Tibial artery (tissue), 4 donors: ENCODE results near the gene ARID4A.
"Not testable (repeated sequence)": the region's sequence is repeated elsewhere in the genome, so short reads cannot be mapped to it uniquely, and the experiment has no call there.

Experiments
- DNase-seq, 2 donors: peaks; one replicate each; pipeline ENCODE4 v3.0.0-alpha.2; 2019
- H3K27ac ChIP-seq, 2 donors: fragments of 200-600 bp; sonication (generic) in 1 of 2; 1 replicate in 1 of 2; 2 replicates in 1 of 2; pipeline ENCODE4 v1.5.1; 2018 to 2019; ENCODE audit warnings: mild to moderate bottlenecking in 1 of 2
- H3K27me3 ChIP-seq, 2 donors: fragments of 200-600 bp; sonication (generic) in 1 of 2; one replicate each; pipeline versions ENCODE4 v1.5.1 to v1.6.0; 2016 to 2019
- H3K36me3 ChIP-seq, 3 donors: fragments of 200-600 bp; sonication (generic) in 2 of 3; one replicate each; pipeline ENCODE4 v1.5.1; 2016 to 2019; ENCODE audit warnings: mild to moderate bottlenecking in 2 of 3
- H3K4me1 ChIP-seq, 4 donors: fragments of 200-600 bp; sonication (generic) in 2 of 4; 1 replicate in 3 of 4; 2 replicates in 1 of 4; pipeline ENCODE4 v1.5.1; 2016 to 2019
- H3K4me3 ChIP-seq, 2 donors: fragments of 200-600 bp; sonication (generic) in 1 of 2; 1 replicate in 1 of 2; 2 replicates in 1 of 2; pipeline ENCODE4 v1.5.1; 2018 to 2019; ENCODE audit warnings: mild to moderate bottlenecking in 2 of 2
- H3K9me3 ChIP-seq, 3 donors: fragments of 200-600 bp; sonication (generic) in 1 of 3; one replicate each; pipeline ENCODE4 v1.5.1; 2016 to 2019
- intact Hi-C: fragments of 100-400 bp; cut with DNase I; formaldehyde crosslinking; loops from one replicate; pipeline ENCODE4 v1.15.0; 2023; ENCODE audit warnings: low total_unique reads
- TF ChIP-seq, protein P1 (sequence below), 2 experiments: fragments of 200-600 bp in 1 of 2; fragments of 450-650 bp in 1 of 2; IDR thresholded peaks; one replicate each; pipeline ENCODE4 v1.5.1; 2017 to 2019; ENCODE audit warnings: antibody characterized with exemption in 2 of 2, mild to moderate bottlenecking in 1 of 2, moderate library complexity in 1 of 2

ARID4A gene, protein sequence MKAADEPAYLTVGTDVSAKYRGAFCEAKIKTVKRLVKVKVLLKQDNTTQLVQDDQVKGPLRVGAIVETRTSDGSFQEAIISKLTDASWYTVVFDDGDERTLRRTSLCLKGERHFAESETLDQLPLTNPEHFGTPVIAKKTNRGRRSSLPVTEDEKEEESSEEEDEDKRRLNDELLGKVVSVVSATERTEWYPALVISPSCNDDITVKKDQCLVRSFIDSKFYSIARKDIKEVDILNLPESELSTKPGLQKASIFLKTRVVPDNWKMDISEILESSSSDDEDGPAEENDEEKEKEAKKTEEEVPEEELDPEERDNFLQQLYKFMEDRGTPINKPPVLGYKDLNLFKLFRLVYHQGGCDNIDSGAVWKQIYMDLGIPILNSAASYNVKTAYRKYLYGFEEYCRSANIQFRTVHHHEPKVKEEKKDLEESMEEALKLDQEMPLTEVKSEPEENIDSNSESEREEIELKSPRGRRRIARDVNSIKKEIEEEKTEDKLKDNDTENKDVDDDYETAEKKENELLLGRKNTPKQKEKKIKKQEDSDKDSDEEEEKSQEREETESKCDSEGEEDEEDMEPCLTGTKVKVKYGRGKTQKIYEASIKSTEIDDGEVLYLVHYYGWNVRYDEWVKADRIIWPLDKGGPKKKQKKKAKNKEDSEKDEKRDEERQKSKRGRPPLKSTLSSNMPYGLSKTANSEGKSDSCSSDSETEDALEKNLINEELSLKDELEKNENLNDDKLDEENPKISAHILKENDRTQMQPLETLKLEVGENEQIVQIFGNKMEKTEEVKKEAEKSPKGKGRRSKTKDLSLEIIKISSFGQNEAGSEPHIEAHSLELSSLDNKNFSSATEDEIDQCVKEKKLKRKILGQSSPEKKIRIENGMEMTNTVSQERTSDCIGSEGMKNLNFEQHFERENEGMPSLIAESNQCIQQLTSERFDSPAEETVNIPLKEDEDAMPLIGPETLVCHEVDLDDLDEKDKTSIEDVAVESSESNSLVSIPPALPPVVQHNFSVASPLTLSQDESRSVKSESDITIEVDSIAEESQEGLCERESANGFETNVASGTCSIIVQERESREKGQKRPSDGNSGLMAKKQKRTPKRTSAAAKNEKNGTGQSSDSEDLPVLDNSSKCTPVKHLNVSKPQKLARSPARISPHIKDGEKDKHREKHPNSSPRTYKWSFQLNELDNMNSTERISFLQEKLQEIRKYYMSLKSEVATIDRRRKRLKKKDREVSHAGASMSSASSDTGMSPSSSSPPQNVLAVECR

DNA sequence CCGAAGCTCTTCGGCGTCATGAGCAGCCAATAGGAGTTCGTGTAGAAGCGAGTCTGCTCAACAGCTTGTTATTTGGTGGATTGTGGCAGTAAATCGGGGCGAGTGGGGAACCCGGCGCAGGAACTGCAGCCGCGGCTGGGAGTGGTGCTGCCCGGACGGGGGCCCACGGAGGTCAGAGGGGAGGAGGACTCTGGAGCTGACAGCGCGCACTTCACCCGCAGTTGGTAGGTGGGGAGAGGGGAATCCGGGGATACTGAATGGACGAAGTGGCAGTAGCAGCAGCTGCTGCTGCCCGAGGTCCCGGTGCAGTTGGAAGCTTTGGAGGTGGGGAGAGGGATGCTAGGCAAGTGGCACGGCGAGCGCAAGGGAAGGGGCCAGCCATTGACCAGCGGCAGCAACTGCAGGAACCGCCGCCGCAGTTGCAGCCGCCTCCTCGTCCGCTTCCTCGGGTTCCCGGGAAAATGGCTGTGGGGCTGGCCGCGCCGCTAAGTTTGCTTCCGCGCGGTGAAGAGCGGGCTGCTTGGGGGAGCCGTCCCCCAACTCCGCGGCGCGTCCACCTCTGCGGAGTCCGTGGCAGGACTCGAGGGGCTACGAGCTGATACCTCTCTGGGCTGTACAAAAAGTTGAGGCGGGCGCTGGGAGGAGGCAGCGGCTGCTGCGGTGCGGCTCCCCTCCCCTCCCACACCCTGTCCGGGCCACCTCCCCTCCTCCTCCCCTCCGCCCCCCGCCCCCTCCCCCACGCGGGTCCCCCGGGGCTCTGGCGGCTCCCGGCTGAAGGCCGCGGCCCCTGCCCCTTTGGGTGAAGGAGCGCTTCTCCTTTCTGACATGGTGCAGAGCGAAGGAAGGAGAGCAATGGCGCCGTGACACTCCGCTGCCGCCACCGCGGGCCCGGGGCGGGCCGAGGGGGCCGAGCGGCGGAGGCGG is at the start of gene ARID4A:
Gene ARID4A (plus strand): TSS at position 79 of the 924 bp plus-strand sequence. CDS start 1,300 bp downstream, outside the sequence.
- peak; percentile 94 to 97 for DNase-seq
- H3K9me3 ChIP-seq = no peaks in the 10 kb centered on the region
- peaks cover 0 to 48% (median 19%) of the 10 kb centered on the region in 4 donors for H3K4me1 ChIP-seq

DNA sequence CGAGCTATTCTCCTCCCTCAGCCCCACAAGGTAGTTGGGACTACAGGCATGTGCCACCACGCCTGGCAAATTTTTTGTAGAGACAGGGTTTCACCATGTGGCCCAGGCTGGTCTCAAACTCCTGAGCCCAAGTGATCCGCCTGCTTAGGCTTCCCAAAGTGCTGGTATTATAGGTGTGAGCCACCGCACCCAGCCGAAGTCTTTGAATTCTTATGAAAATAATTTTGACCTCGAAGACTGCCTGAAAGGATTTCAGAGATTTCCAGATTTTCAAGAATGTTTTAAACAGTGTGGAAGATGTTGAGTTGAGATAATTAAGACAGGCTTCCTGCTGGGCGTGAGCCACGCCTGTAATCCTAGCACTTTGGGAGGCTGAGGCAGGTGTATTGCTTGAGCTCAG is 48.7 kb upstream of the ARID4A start:
- Histone ChIP-seq H3K4me3 (no peak overlapping the region), H3K4me1 (peaks cover 0 to 27% (median 13%) of the 10 kb centered on the region in 4 donors), H3K27me3 (no peaks in the 10 kb centered on the region), H3K36me3 (peaks cover 37 to 57% (median 44%) of the 10 kb centered on the region in 3 donors), H3K9me3 (no peaks in the 10 kb centered on the region), H3K27ac (no peak overlapping the region)
- TF ChIP-seq, protein P1, sequence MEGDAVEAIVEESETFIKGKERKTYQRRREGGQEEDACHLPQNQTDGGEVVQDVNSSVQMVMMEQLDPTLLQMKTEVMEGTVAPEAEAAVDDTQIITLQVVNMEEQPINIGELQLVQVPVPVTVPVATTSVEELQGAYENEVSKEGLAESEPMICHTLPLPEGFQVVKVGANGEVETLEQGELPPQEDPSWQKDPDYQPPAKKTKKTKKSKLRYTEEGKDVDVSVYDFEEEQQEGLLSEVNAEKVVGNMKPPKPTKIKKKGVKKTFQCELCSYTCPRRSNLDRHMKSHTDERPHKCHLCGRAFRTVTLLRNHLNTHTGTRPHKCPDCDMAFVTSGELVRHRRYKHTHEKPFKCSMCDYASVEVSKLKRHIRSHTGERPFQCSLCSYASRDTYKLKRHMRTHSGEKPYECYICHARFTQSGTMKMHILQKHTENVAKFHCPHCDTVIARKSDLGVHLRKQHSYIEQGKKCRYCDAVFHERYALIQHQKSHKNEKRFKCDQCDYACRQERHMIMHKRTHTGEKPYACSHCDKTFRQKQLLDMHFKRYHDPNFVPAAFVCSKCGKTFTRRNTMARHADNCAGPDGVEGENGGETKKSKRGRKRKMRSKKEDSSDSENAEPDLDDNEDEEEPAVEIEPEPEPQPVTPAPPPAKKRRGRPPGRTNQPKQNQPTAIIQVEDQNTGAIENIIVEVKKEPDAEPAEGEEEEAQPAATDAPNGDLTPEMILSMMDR (IDR thresholded peaks at IDR 0.05) = no peak
- no peak for DNase-seq
- intact Hi-C loops = no loop called here

More for the DNA sequence above, at the start of gene ARID4A:
- Histone ChIP-seq H3K36me3 (peaks cover 16 to 36% (median 33%) of the 10 kb centered on the region in 3 donors), H3K4me3 (peak within 1 kb of the TSS; percentile 92 to 99), H3K27ac (peak within 1 kb of the TSS; percentile 93 to 97), H3K27me3 (no peaks in the 10 kb centered on the region)
- TF ChIP-seq, protein P1 (IDR thresholded peaks at IDR 0.05) = no peak
- intact Hi-C loops = loop anchor here (5.0 kb wide), 1 partner anchor 56 kb away; the partner anchor contains the start of gene PSMA3

DNA sequence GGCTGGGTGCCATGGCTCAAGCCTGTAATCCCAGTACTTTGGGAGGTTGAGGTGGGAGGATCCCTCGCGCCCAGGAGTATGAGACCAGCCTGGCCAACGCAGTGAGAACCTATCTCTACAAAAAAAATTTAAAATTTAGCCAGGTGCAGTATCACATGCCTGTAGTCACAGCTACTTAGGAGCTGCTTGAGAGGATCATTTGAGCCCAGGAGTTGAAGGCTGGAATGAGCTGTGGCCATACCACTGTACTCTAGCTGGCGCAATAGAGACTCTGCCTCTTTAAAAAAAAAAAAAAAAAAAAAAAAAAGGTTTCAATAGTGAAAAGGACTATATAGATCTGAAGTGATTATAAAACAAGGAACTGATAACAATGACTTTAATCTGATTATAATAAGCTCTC is 40.2 kb upstream of the ARID4A start:
- peaks cover 70 to 98% (median 75%) of the 10 kb centered on the region in 3 donors for H3K36me3 ChIP-seq
- H3K4me3 ChIP-seq = no peak overlapping the region
- H3K27me3 ChIP-seq = no peaks in the 10 kb centered on the region
- no peaks in the 10 kb centered on the region for H3K4me1 ChIP-seq
- no peak overlapping the region for H3K27ac ChIP-seq
- H3K9me3 ChIP-seq = no peaks in the 10 kb centered on the region
- no peak for DNase-seq
- TF ChIP-seq, protein P1 (IDR thresholded peaks at IDR 0.05) = no peak
- intact Hi-C loops = no loop called here

DNA sequence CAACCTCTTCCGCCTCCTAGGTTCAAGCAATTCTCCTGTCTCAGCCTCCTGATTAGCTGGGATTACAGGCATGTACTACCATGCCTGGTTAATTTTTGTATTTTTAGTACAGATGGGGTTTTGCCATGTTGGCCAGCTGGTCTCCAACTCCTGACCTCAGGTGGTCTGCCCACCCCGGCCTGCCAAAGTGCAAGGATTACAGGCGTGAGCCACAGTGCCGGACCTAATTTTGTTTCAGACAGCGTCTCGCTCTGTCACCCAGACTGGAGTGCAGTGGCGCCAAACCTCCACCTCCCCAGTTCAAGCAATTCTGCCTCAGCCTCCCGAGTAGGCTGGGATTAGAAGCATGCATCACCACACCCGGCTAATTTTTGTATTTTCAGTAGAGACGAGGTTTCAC is 36.4 kb upstream of the ARID4A start:
- H3K27ac ChIP-seq, H3K27me3 ChIP-seq, DNase-seq, intact Hi-C loops, H3K4me3 ChIP-seq, H3K4me1 ChIP-seq, H3K9me3 ChIP-seq: not testable (repeated sequence)
- peaks cover 73 to 98% (median 83%) of the 10 kb centered on the region in 3 donors for H3K36me3 ChIP-seq

DNA sequence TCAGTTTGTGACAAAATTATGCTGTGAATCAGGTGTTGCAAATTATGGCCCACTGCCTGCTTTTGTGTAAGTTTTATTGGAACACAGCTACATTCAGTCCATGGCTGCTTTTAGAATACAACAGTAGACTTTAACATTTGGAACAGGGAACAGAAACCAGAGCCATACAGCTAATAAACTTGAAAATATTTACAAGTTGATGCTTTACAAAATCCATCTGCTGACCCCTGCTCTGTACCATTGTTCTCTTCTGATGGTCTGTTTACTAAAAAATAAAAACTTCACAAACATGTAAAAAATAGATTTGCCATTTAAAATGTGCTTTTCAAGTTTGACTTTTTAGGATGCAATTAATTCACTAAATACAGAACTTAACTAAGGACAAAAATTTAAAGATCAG is 33.0 kb upstream of the ARID4A start:
- Histone ChIP-seq H3K9me3 (no peaks in the 10 kb centered on the region), H3K36me3 (peaks cover 77 to 99% (median 91%) of the 10 kb centered on the region in 3 donors), H3K27me3 (no peaks in the 10 kb centered on the region), H3K27ac (no peak overlapping the region), H3K4me1 (no peaks in the 10 kb centered on the region), H3K4me3 (no peak overlapping the region)
- intact Hi-C loops = no loop called here
- TF ChIP-seq, protein P1 (IDR thresholded peaks at IDR 0.05) = no peak
- DNase-seq = no peak
